ENCODE measurements around the gene TRNP1.

TRNP1 gene

DNA sequence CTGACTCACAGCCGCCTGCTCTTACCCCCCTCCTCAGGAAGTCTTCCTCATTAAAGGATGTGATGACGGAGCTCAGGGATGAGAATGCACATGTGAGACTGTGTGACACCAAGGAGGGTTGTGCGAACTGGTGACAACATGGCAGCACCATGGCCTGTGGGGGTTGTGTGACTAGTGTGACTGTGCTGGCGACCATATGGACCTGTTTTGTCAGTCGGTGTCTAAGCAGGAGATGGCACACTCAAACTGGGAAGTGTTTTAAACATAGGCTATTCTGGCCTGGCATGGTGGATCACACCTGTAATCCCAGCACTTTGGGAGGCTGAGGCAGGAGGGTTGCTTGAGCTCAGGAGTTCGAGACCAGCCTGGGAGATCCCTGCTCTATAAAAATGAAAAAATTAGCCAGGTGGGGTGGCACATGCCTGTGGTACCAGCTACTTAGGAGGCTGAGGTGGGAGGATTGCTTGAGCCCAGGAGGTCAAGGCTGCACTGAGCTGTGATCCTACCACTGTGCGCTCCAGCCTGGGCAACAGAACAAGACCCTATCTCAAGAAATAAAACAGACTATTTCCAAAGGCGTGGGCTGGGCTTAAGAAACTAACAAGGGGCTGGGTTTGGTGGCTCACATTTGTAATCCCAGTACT is 7.4 kb downstream of the TRNP1 start:
- Histone ChIP-seq H3K36me3 (ENCODE audit: insufficient read depth) (no peaks in the 10 kb centered on the region), H4K20me1 (ENCODE audit: insufficient read depth) (no peaks in the 10 kb centered on the region), H3K27me3 (ENCODE audit: insufficient read depth, low read depth) (peaks cover 2% of the 10 kb centered on the region; the same call in 1 of the 2 replicates), H3K4me1 (ENCODE audit: low read depth, poor library complexity, severe bottlenecking) (peaks cover 10% of the 10 kb centered on the region), H3K27ac (no peak overlapping the region), H3K79me2 (ENCODE audit: insufficient read depth, low read depth) (no peaks in the 10 kb centered on the region), H3K4me2 (no peak overlapping the region), H2AFZ (ENCODE audit: low read depth) (no peak overlapping the region), H3K9ac (no peak overlapping the region), H3K4me3 (IDR thresholded peaks at IDR 0.05; ENCODE audit: insufficient read depth, low read depth, low read length) (no peak overlapping the region)
- TF ChIP-seq, protein P1, sequence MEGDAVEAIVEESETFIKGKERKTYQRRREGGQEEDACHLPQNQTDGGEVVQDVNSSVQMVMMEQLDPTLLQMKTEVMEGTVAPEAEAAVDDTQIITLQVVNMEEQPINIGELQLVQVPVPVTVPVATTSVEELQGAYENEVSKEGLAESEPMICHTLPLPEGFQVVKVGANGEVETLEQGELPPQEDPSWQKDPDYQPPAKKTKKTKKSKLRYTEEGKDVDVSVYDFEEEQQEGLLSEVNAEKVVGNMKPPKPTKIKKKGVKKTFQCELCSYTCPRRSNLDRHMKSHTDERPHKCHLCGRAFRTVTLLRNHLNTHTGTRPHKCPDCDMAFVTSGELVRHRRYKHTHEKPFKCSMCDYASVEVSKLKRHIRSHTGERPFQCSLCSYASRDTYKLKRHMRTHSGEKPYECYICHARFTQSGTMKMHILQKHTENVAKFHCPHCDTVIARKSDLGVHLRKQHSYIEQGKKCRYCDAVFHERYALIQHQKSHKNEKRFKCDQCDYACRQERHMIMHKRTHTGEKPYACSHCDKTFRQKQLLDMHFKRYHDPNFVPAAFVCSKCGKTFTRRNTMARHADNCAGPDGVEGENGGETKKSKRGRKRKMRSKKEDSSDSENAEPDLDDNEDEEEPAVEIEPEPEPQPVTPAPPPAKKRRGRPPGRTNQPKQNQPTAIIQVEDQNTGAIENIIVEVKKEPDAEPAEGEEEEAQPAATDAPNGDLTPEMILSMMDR (conservative IDR thresholded peaks at IDR 0.05; ENCODE audit: low read depth, low read length), result no peak

DNA sequence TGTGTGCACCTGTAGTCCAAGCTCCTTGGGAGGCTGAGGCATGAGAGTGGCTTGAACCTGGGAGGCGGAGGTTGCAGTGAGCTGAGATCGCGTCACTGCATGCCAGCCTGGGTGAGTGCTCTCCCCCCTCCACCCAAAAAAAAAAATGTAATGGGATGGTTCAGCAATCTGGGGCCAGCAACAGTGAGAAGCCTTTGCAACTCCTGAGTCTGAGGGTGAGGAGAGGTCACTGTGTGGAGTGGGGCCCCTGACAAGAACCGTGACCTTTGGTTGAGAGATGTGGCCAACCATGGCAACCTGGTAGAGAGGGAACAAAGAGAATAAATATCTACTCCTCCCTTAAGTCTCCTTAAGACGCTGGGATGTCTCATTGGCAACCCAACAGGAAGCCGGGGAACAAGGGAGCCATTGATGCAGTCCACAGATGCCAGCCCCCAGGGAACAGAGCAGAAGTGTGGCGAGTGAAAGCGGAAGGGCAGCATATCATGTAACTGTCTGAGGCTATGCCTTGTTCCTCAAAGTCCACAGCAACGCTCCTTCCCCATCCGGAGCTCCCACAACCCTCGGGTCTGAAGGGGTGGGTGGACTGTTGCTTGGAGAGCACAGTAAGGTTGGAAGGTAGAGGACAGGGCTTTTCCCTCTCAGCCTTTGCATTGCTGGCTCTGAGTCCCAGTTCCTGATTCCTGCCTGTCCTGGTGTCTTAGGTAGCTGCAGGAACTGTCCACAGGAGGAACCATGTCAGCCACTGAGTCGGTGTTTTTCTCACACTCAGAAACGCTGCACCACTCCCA is 8.3 kb downstream of the TRNP1 start:
- Histone ChIP-seq H4K20me1 (ENCODE audit: insufficient read depth) (no peaks in the 10 kb centered on the region), H3K4me2 (no peak overlapping the region), H3K36me3 (ENCODE audit: insufficient read depth) (no peaks in the 10 kb centered on the region), H3K27me3 (ENCODE audit: insufficient read depth, low read depth) (no peaks in the 10 kb centered on the region; the same call in 1 of the 2 replicates), H3K27ac (no peak overlapping the region), H3K4me3 (IDR thresholded peaks at IDR 0.05; ENCODE audit: insufficient read depth, low read depth, low read length) (no peak overlapping the region), H3K9ac (no peak overlapping the region), H3K4me1 (ENCODE audit: low read depth, poor library complexity, severe bottlenecking) (peaks cover 10% of the 10 kb centered on the region), H3K79me2 (ENCODE audit: insufficient read depth, low read depth) (no peaks in the 10 kb centered on the region), H2AFZ (ENCODE audit: low read depth) (no peak overlapping the region)
- TF ChIP-seq, protein P1 (conservative IDR thresholded peaks at IDR 0.05; ENCODE audit: low read depth, low read length), result no peak

DNA sequence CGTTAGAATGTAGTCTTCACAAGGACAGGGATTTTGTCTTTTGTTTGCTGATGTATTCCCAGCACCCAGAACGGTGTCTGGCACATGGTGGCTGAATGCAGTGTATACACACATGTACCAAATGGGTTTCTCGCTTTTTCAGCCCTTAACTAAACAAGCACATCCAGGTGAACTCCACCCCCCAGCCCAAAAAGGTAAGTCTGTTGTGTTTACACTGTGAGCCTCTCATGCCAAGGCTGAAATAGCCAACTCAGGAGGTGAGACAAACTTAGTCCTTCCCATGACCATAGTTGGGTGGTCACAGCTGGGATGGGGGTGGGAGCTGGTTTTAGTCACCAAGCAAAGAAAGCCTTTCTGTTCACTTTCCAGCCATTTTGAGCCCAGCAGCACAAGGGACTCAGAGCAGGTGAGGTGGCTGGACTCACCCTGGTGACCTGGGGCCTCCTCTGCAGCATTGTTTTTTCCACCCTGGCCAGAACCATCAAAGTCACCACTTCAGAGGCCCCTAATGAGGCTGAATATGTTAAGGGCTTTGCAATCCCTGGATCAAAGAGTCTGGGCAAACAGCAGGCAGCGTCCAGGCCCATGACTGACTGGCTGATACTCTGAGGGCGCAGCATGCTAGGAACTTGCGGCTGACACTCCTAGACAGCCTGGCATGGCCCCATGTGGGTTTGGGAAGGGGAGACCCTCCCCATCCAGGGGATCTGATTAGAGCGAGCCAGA is 10.4 kb downstream of the TRNP1 start:
- H3K27ac ChIP-seq, result no peak overlapping the region
- H3K4me1 ChIP-seq (ENCODE audit: low read depth, poor library complexity, severe bottlenecking), result no peaks in the 10 kb centered on the region
- H3K36me3 ChIP-seq (ENCODE audit: insufficient read depth), result no peaks in the 10 kb centered on the region
- H3K4me3 ChIP-seq (IDR thresholded peaks at IDR 0.05; ENCODE audit: insufficient read depth, low read depth, low read length), result no peak overlapping the region
- H3K4me2 ChIP-seq, result no peak overlapping the region
- H4K20me1 ChIP-seq (ENCODE audit: insufficient read depth), result no peaks in the 10 kb centered on the region
- no peaks in the 10 kb centered on the region for H3K79me2 ChIP-seq (ENCODE audit: insufficient read depth, low read depth)
- no peak overlapping the region for H2AFZ ChIP-seq (ENCODE audit: low read depth)
- no peaks in the 10 kb centered on the region for H3K27me3 ChIP-seq (ENCODE audit: insufficient read depth, low read depth)
- no peak overlapping the region for H3K9ac ChIP-seq
- TF ChIP-seq, protein P1 (conservative IDR thresholded peaks at IDR 0.05; ENCODE audit: low read depth, low read length), result no peak

DNA sequence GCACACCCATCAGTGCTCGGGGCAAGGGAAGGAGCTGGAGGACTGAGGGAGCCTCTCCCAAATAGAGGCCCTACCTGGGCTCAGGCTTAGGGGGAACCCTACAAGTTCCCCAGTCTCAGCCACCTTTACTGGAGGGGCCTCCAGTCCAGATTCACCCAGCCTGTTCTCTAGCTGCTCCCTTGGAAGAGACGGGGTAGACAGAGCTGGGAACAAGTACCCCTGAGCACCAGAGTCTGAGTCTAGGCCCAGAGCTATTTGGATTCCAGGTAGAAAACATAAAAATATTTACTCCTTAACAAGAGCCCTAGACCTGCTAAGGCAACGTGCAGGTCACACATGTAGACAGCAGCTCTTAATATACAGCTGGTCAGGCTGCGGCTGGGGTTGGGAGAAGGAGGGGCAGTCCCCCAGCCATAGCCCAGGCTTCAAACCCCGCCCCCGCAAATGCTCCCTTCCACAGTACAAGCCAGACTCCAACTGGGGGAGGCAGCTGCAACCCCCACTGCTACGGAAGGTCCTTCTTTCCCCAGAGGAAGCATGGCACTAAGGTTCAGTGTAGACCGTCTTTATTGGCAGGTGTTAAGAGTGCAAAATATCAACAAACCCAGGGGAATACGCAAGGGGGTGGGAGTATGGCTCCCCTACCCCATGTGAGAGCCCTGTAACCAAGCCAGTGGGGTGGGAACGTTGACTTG is 11.1 kb downstream of the TRNP1 start:
- H3K27ac ChIP-seq, result no peak overlapping the region
- H3K4me2 ChIP-seq, result no peak overlapping the region
- H3K36me3 ChIP-seq (ENCODE audit: insufficient read depth), result no peaks in the 10 kb centered on the region
- TF ChIP-seq, protein P1 (conservative IDR thresholded peaks at IDR 0.05; ENCODE audit: low read depth, low read length), result no peak
- no peak overlapping the region for H3K9ac ChIP-seq
- no peaks in the 10 kb centered on the region for H3K27me3 ChIP-seq (ENCODE audit: insufficient read depth, low read depth)
- H3K4me3 ChIP-seq (IDR thresholded peaks at IDR 0.05; ENCODE audit: insufficient read depth, low read depth, low read length), result no peak overlapping the region
- no peaks in the 10 kb centered on the region for H3K4me1 ChIP-seq (ENCODE audit: low read depth, poor library complexity, severe bottlenecking)
- no peaks in the 10 kb centered on the region for H3K79me2 ChIP-seq (ENCODE audit: insufficient read depth, low read depth)
- no peaks in the 10 kb centered on the region for H4K20me1 ChIP-seq (ENCODE audit: insufficient read depth)
- no peak overlapping the region for H2AFZ ChIP-seq (ENCODE audit: low read depth)

Data from KMS-11 (cell line).